Neural cell (in vitro differentiated cells): ENCODE results near the gene SLC22A31.

Experiments
- EP300 ChIP-seq: fragments of 450-650 bp; conservative IDR thresholded peaks from 2 replicates; pipeline ENCODE4 v1.6.1; 2014; ENCODE audit warnings: antibody characterized with exemption, mild to moderate bottlenecking, moderate library complexity; ENCODE audit not compliant: poor library complexity, severe bottlenecking
- EZH2 ChIP-seq: fragments of 200-600, 300-800 bp; shearing (Covaris generic), sonication (generic); IDR thresholded peaks from 2 replicates; pipeline ENCODE4 v1.6.1; 2014; ENCODE audit warnings: antibody characterized with exemption, low read length, borderline replicate concordance, mild to moderate bottlenecking; ENCODE audit not compliant: insufficient read depth, poor library complexity, severe bottlenecking
- POLR2AphosphoS5 ChIP-seq: IDR thresholded peaks from 2 replicates; pipeline ENCODE4 v1.6.1; 2012
- RAD21 ChIP-seq: fragments of 450-650 bp; conservative IDR thresholded peaks from 2 replicates; pipeline ENCODE4 v1.6.1; 2014; ENCODE audit warnings: antibody characterized with exemption, mild to moderate bottlenecking, moderate library complexity
- SMC3 ChIP-seq: fragments of 450-650 bp; conservative IDR thresholded peaks from 2 replicates; pipeline ENCODE4 v1.6.1; 2014; ENCODE audit warnings: antibody characterized with exemption, mild to moderate bottlenecking, moderate library complexity; ENCODE audit not compliant: poor library complexity
- TAF1 ChIP-seq: IDR thresholded peaks from 2 replicates; pipeline ENCODE4 v1.6.1; 2012; ENCODE audit warnings: low read depth
- TF ChIP-seq, protein P1 (sequence below): fragments of 450-650 bp; IDR thresholded peaks from 2 replicates; pipeline ENCODE4 v1.5.1; 2014; ENCODE audit warnings: antibody characterized with exemption, mild to moderate bottlenecking, moderate library complexity; ENCODE audit not compliant: poor library complexity, severe bottlenecking
- TF ChIP-seq, protein P2 (sequence below): IDR thresholded peaks from 2 replicates; pipeline ENCODE4 v1.6.1; 2012; ENCODE audit warnings: borderline replicate concordance

DNA sequence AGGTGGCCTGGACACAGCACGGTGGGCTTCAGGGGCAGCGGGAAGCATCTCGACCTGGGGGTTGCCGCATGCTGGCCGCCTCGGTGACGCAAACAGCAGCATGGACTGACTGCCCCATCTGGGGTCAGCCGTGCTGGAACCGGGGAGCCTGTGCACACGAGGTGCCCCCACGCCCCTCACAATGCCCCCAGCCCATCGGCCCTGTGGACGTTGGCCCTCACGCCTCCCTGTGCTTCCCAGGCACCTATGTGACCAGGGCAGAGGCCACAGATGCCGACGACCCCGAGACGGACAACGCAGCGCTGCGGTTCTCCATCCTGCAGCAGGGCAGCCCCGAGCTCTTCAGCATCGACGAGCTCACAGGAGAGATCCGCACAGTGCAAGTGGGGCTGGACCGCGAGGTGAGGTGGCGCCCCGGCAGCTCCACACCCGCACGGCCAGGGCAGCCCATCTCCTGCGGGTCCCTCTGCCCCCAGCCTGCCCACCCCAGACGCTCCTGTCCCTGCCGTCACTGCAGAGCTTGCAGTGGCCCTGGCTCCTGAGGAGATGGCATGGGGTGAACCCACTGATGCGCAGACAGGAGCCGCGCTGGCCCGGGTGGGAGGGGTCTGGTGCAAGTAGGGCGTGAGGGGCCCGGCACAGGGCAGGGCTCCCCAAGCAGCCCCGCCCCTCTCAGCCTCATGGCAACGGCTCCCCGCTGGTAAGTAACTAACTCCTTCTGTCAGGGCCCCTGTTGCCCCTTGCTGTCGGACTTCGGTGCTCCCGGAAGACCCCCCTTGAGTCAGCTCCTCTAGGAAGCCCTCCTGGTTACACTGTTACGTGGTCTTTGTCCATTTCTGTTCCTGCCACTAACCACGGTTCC lies 15.2 kb downstream of the SLC22A31 start:
- TF ChIP-seq, protein P1, sequence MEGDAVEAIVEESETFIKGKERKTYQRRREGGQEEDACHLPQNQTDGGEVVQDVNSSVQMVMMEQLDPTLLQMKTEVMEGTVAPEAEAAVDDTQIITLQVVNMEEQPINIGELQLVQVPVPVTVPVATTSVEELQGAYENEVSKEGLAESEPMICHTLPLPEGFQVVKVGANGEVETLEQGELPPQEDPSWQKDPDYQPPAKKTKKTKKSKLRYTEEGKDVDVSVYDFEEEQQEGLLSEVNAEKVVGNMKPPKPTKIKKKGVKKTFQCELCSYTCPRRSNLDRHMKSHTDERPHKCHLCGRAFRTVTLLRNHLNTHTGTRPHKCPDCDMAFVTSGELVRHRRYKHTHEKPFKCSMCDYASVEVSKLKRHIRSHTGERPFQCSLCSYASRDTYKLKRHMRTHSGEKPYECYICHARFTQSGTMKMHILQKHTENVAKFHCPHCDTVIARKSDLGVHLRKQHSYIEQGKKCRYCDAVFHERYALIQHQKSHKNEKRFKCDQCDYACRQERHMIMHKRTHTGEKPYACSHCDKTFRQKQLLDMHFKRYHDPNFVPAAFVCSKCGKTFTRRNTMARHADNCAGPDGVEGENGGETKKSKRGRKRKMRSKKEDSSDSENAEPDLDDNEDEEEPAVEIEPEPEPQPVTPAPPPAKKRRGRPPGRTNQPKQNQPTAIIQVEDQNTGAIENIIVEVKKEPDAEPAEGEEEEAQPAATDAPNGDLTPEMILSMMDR = no peak
- TF ChIP-seq, protein P2, sequence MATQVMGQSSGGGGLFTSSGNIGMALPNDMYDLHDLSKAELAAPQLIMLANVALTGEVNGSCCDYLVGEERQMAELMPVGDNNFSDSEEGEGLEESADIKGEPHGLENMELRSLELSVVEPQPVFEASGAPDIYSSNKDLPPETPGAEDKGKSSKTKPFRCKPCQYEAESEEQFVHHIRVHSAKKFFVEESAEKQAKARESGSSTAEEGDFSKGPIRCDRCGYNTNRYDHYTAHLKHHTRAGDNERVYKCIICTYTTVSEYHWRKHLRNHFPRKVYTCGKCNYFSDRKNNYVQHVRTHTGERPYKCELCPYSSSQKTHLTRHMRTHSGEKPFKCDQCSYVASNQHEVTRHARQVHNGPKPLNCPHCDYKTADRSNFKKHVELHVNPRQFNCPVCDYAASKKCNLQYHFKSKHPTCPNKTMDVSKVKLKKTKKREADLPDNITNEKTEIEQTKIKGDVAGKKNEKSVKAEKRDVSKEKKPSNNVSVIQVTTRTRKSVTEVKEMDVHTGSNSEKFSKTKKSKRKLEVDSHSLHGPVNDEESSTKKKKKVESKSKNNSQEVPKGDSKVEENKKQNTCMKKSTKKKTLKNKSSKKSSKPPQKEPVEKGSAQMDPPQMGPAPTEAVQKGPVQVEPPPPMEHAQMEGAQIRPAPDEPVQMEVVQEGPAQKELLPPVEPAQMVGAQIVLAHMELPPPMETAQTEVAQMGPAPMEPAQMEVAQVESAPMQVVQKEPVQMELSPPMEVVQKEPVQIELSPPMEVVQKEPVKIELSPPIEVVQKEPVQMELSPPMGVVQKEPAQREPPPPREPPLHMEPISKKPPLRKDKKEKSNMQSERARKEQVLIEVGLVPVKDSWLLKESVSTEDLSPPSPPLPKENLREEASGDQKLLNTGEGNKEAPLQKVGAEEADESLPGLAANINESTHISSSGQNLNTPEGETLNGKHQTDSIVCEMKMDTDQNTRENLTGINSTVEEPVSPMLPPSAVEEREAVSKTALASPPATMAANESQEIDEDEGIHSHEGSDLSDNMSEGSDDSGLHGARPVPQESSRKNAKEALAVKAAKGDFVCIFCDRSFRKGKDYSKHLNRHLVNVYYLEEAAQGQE = no peak
- TF ChIP-seq EZH2 (no peak), RAD21 (no peak), POLR2AphosphoS5 (no peak), SMC3 (no peak), TAF1 (no peak), EP300 (no peak)
